Head of caudate nucleus (tissue), 42 donors: ENCODE measurements around the gene DISP2.

Experiments used
- DNase-seq, 42 donors: peaks; one replicate each; pipeline versions ENCODE4 v3.0.0 to v3.0.0-alpha.2; 2020 to 2021; ENCODE audit warnings: mixed read lengths in 7 of 42
- intact Hi-C: fragments of 100-400 bp; cut with DNase I; formaldehyde crosslinking; loops from one replicate; pipeline ENCODE4 v1.15.0; 2022

DISP2 gene

DNA sequence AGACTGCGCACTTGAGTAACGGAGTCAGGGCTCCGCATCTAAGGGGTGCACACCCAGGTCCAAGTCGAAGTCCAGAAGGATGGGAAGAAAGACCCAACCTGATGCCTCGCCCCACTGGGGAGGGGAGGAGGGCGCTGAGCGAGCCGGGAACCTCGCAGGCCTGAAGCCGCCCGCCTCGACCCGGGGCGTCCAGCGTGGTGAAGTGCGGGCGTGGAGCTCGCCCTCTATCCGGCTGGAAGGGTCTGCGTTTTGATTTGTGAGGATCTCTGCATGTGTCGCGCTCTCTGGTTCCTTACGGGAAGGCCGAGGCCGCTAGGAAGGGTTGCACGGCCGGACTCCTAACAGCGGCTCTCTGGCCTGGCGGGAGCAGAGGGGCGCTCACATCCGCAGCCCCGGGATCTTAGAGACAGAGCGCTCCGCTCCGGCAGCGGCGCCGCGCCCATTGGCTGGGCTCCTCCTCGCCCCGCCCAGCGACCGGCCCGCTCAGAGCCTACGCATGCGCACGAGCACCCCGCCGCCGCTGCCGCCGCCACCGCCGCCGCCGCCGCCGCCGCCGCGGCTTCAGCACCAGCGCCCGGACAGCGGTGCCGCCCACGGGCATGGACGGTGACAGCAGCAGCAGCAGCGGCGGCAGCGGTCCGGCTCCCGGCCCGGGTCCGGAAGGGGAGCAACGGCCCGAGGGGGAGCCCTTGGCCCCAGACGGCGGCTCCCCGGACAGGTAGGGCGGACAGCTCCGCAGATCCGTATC lies at the start of gene DISP2:
Gene DISP2 (plus strand): TSS at position 497 of the 748 bp plus-strand sequence. CDS start 103 bp downstream, at position 600.
- intact Hi-C loops = no loop called here
- DNase-seq = peak; percentile 59 to 95 (median 89)

GRCh38 chr15:40309344-40309862 lies 48.6 kb upstream of the DISP2 start:
- DNase-seq = no peak
- intact Hi-C loops = no loop called here

DNA sequence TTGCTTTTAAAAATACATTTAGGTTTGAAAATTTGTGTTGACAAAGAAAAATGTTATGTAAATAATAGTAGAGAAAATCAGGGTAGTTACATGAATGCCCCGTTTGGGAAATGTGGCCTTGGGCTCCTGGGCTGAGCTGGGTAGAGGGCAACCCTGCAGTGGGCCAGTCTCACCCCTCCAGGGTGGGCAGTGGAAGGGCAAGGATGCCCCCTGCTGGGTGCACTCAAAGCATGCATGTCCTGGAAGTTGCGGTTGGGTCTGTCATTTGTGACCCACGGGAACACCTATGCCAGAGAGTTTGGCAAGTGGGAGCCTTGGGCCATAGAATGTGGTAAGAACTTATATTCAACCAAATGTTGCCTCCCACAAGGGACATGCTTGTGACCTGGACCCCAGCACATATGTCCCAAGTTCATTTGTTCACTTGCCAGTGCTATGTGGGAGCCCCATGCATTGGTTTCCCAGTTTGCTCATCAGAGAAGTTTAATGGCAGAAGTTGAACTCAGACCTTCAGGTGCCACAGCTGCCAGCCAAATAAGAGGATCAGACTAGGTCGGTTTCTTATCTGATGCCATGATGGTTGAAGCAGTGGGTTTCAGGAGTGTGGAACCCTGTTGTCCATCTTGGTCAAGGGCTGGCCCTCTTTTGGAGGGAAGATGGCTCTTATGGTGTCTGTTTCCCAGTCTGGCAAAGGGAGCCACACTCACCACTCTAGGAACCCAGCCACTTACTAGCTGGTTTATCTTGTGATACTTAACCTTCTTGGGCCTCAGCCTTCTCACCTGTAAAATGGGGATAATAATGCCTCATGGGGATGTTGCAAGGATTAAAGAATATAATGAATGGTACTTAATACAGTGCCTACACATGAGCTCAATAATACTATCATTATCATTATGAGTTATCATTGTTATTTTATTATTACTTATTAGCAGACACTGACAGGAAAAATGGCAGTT lies 47.7 kb upstream of the DISP2 start:
- peak; percentile 33 to 82 (median 66) for DNase-seq
- intact Hi-C loops = no loop called here

- no peak for DNase-seq
- intact Hi-C loops = no loop called here
Measured at GRCh38 chr15:40310993-40311392, 47.0 kb upstream of the DISP2 start.

DNA sequence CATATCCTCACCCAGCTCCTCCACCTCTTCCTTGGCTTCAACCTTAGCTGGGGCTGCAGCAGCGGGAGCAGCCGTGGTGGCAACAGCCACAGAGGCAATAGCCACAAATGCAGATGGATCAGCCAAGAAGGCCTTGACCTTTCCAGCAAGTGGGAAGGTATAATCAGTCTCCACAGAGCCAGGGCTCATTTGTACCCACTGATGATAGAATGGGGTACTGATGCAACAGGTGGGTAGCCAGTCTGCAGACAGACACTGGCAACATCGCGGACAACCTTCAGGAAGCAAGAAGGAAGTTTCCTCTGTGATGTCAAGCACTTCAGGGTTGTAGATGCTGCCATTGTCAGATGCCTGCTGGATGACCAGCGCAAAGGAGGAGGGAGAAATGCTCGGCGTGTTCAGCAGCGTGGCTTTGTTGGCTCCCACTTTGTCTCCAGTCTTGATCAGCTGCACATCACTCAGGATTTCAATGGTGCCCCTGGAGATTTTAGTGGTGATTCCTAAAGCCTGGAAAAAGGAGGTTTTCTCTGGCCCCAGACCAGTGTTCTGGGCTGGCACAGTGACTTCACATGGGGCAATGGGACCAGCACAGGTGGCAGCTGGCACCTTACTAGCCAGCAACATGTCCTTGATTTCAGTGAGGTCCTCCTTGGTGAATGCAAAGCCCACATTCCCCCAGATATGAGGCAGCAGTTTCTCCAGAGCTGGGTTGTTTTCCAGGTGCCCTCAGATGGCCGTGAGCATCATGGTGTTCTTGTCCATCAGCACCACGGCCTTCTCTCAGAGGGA lies 45.5 kb upstream of the DISP2 start:
- intact Hi-C loops = no loop called here
- DNase-seq = no peak

GRCh38 chr15:40313531-40314398 lies 44.3 kb upstream of the DISP2 start:
- peak in 35 of 42 donors; percentile 29 to 89 (median 62) for DNase-seq
- intact Hi-C loops = no loop called here

DNA sequence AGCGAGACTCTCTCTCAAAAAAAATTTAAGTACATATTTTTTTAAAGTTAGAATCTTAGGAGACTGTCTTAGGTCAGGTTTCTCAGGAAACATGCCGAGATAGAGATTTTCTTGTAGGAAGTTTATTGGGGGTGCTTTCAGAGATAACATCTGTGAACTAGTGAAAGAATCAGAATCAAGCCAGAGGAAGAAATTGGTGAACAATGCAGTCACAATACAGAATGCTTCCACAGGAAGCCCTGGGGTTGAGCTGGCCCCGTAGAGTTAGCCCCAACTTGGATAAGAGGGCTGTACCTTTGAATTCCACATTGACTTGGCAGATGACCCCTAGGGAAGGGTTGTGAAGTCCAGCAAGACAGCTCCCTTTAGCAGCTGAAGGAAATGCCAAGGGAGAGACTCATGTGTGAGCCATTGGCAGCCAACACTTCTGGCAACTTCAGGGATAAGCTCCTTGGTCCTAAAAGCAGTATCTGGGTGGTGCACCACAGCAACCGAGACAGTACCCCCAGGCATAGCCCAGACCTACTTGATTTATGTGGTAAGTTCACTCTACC lies 43.2 kb upstream of the DISP2 start:
- no peak for DNase-seq
- intact Hi-C loops = no loop called here

- intact Hi-C loops = no loop called here
Measured at GRCh38 chr15:40316931-40317330, 41.1 kb upstream of the DISP2 start.

GRCh38 chr15:40317580-40317979 lies 40.4 kb upstream of the DISP2 start:
- no peak for DNase-seq
- intact Hi-C loops = no loop called here

More at GRCh38 chr15:40316931-40317330, 41.1 kb upstream of the DISP2 start:
- DNase-seq = no peak

DNA sequence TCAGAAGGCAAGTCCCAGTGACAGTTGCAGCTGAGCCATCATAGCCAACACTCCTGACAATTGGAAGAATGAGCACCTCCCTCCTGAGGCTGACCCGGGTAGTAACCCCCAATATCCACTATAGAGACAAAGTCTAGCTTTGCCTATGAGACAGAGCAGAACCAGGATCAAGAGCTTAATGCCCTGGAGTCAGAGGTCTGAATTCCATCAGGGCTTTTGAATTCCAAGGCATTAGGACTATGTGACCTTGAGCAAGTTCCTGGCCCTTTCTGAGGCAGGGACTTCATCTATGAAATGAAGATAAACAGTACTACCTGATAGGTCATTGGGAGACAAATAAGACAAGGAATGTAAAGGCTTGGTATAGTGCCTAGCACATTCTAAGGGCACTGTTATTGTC lies 37.6 kb upstream of the DISP2 start:
- intact Hi-C loops = no loop called here
- DNase-seq = no peak

GRCh38 chr15:40320931-40321371 lies 37.1 kb upstream of the DISP2 start:
- intact Hi-C loops = no loop called here

GRCh38 chr15:40322531-40323238 lies 35.3 kb upstream of the DISP2 start:
- intact Hi-C loops = no loop called here

More at GRCh38 chr15:40320931-40321371, 37.1 kb upstream of the DISP2 start:
- peak in 38 of 42 donors; percentile 8 to 91 (median 76) for DNase-seq

DNA sequence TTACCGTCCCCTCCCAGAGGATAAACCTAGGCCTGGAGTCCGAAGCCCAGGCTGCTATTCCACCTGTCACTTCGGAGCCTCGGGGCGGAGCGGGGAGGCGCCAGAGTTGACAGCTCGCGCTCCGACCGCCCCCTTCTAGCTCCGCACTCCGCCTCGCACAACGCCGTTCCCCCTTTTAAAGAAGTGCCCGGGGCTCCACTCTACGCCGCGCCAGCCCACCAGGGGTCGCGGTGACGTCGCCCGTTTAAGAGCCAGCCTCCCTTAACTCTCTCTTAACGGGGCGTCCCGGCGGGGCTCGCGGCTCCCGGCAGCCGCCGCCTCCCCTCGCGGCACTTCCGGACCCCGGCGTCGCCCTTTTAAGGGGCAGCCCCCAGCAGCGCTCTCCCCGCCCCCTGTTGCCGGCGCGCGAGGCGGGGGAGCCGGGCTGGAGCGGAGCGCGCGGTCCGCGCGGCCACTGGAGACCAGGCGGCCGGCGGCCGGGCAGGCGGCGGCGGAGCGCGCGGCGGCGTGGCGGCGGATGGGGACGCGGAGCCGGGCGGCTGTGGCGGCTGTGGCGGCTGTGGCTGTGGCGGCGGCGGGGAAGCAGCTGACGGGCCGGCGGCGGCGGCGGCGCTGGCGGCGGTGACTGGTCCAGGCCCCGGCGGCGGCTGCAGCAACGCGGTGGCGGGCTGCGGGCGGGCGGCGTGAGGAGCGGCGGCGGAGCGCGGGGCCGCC lies 34.6 kb upstream of the DISP2 start, which contains the start of gene INAFM2:
Gene INAFM2 (plus strand): TSS at position 454 of the 714 bp plus-strand sequence. CDS start 364 bp downstream, outside the sequence.
- peak; percentile 72 to 96 (median 88) for DNase-seq
- intact Hi-C loops = no loop called here

More at GRCh38 chr15:40322531-40323238, 35.3 kb upstream of the DISP2 start:
- peak in 7 of 42 donors; percentile 12 to 61 (median 35) for DNase-seq

- intact Hi-C loops = no loop called here
- peak in 9 of 42 donors; percentile 7 to 58 (median 29) for DNase-seq
Measured at GRCh38 chr15:40323953-40324937, 33.8 kb upstream of the DISP2 start.

DNA sequence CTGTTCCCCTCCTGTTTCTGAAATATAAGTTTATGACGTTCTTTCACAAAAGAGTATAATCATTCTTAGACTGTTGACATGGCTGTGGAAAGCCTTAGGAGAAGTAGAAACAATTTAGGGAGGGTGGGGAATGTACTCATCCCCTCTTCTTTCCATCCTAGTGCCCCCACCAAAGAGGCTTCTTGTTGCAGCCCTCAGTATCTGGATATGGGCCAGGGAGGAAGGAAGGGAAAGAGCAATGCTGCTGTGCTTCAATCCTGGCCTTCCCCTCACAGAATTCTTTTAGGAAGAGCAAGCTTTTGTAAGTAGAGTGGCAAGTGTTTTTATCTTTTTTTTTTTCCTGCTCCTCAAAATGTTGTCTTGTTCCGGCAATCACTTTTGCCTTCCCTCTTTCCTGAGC lies 32.8 kb upstream of the DISP2 start:
- peak in 1 of 42 donors; percentile 7 for DNase-seq
- intact Hi-C loops = no loop called here
